ENCODE measurements around the gene STRN4. TPM values are rescaled to one million over a fixed set of nuclear protein-coding genes. Genes with fewer than 3 reads are reported as not detected.

Gene STRN4
- total RNA-seq, 2 experiments from 2014 or later, result 52.5 to 63.5 TPM

DNA sequence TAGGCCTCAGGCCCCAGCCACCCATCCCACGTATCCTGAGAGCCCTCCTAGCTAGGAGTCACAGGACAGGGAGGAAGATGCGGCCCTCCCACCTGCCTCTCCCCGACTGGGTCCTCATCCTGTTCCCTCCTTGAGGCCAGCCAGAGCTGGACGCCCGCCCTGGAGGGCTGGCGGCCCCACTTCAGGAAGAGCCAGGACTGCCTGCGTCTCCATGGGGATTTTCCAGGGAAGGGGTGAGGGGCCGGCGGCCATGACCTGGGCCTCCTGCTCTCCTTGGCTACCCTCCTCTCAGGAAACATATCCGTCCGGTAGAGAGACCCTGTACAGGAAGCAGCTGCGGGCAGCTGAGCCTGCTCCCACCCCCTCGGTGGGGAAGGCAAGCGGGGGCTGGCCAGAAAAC is 18.0 kb downstream of the STRN4 start:
- no peak for TF ChIP-seq CTCF (IDR thresholded peaks at IDR 0.05)
- H3K27me3 Mint-ChIP-seq, result no peaks in the 10 kb centered on the region
- no peak overlapping the region for H3K4me3 Mint-ChIP-seq
- H3K9me3 Mint-ChIP-seq, result no peaks in the 10 kb centered on the region
- peaks cover 41% of the 10 kb centered on the region for H3K36me3 Mint-ChIP-seq (ENCODE audit: low read depth)
- ATAC-seq, result no peak
- intact Hi-C loops (cut with micrococcal nuclease), result loop anchor here (10.0 kb wide), 1 partner anchor 113 kb away; no protein-coding TSS in a partner anchor
- no peak for DNase-seq
- H3K4me1 Mint-ChIP-seq (ENCODE audit: low read depth), result peaks cover 11% of the 10 kb centered on the region
- CTCF ChIA-PET, result interaction anchor here (0.7 to 6.4 kb wide), 25 partner anchors 9 to 199 kb away, joined by 3 to 95 read pairs (median 8); partner anchors contain the start of genes DACT3 and PRKD2
- POLR2A ChIA-PET, result interaction anchor here (1.3 to 2.1 kb wide), 4 partner anchors 10 to 114 kb away, joined by 3 to 10 read pairs (median 6); no protein-coding TSS in a partner anchor
- H3K27ac Mint-ChIP-seq, result no peak overlapping the region

DNA sequence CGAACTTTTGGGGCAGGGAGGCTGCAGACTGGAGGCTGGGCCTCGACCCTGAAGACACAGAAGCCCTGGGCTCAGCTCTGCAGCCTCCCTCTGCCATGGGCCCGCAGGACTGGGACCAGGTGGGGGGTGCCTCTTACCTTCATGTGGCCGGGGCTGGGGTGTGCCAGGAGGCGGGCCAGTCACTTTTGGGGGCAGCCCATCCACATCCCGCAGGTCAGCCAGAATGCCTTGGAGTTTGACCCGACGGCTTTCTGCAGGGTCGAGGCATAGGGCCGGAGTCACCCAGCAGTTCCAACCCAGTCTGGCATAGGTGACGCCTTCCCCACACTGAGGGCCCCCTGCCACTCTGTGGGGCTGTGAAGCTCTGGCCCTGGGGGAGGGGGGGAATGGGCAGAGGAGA is 18.5 kb downstream of the STRN4 start:
- peaks cover 41% of the 10 kb centered on the region for H3K36me3 Mint-ChIP-seq (ENCODE audit: low read depth)
- H3K4me1 Mint-ChIP-seq (ENCODE audit: low read depth), result peaks cover 11% of the 10 kb centered on the region

DNA sequence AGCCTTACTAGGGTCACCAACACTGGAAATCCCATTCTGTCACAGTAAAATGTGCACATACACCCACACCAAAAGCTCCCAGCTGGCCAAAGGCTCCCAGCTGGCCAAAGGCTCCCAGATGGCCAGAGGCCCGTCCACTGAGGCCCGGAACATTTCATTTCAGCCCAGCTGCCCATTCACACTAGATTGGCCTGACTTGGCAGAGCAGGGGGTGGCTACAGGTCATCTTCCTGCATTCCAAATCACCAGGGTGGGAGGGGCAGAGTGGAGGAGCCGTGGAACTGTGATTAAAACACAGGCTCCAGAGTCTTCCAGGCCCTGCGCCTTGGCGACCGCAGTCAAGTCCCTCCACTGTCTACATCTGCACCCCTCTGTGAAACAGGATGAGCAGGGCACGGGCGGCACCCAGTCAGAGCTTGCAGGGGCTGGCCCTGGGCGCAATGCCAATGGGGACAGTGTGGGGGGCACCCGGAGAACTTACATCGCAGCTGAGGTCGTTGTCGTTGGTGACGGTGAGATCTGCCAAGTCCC is 19.2 kb downstream of the STRN4 start:
- no peak for TF ChIP-seq CTCF (IDR thresholded peaks at IDR 0.05)
- Mint-ChIP-seq H3K36me3 (ENCODE audit: low read depth) (peaks cover 45% of the 10 kb centered on the region), H3K27me3 (no peaks in the 10 kb centered on the region), H3K9me3 (no peaks in the 10 kb centered on the region), H3K27ac (no peak overlapping the region), H3K4me1 (ENCODE audit: low read depth) (peaks cover 14% of the 10 kb centered on the region), H3K4me3 (no peak overlapping the region)
- ChIA-PET POLR2A (interaction anchor here (2.1 kb wide), 1 partner anchor 17 kb away, joined by 10 read pairs; no protein-coding TSS in a partner anchor), CTCF (interaction anchor here (1.3 to 6.4 kb wide), 6 partner anchors 8 to 30 kb away, joined by 4 to 95 read pairs (median 18); partner anchors contain the start of gene PRKD2)
- DNase-seq (no peak), ATAC-seq (no peak)
- intact Hi-C loops (cut with micrococcal nuclease), result loop anchor here (10.0 kb wide), 1 partner anchor 112 kb away; no protein-coding TSS in a partner anchor

More for the DNA sequence above, 18.5 kb downstream of the STRN4 start:
- no peak for TF ChIP-seq CTCF (IDR thresholded peaks at IDR 0.05)
- Mint-ChIP-seq H3K27ac (no peak overlapping the region), H3K27me3 (no peaks in the 10 kb centered on the region), H3K4me3 (no peak overlapping the region), H3K9me3 (no peaks in the 10 kb centered on the region)
- ChIA-PET CTCF (interaction anchor here (0.7 to 6.4 kb wide), 22 partner anchors 9 to 198 kb away, joined by 3 to 95 read pairs (median 8); partner anchors contain the start of gene PRKD2), POLR2A (interaction anchor here (1.3 to 2.1 kb wide), 2 partner anchors 16 to 114 kb away, joined by 3 to 10 read pairs; no protein-coding TSS in a partner anchor)
- intact Hi-C loops (cut with micrococcal nuclease), result loop anchor here (10.0 kb wide), 1 partner anchor 113 kb away; no protein-coding TSS in a partner anchor
- ATAC-seq (no peak), DNase-seq (no peak)

GRCh38 chr19:46726551-46726950 is 19.7 kb downstream of the STRN4 start:
- POLR2A ChIA-PET, result no interaction called here
- Mint-ChIP-seq H3K4me1 (ENCODE audit: low read depth) (peaks cover 15% of the 10 kb centered on the region), H3K4me3 (no peak overlapping the region), H3K27ac (no peak overlapping the region), H3K36me3 (ENCODE audit: low read depth) (peaks cover 48% of the 10 kb centered on the region), H3K9me3 (no peaks in the 10 kb centered on the region), H3K27me3 (no peaks in the 10 kb centered on the region)
- intact Hi-C loops (cut with micrococcal nuclease), result loop anchor here (10.0 kb wide), 1 partner anchor 112 kb away; no protein-coding TSS in a partner anchor
- DNase-seq (no peak), ATAC-seq (no peak)
- CTCF ChIA-PET, result interaction anchor here (3.0 to 6.4 kb wide), 3 partner anchors 12 to 22 kb away, joined by 14 to 95 read pairs (median 43); partner anchors contain the start of gene PRKD2
- no peak for TF ChIP-seq CTCF (IDR thresholded peaks at IDR 0.05)
